HEK293T (cell line): ENCODE data around the gene VNN1.
"Not testable (repeated sequence)": the region's sequence is repeated elsewhere in the genome, so short reads cannot be mapped to it uniquely, and the experiment has no call there.

ENCODE experiments used
- CTCF ChIA-PET: fragments of 350-600 bp; formaldehyde crosslinking; extraction: SDS; loops from one replicate; lab custom pipeline; 2021; ENCODE audit warnings: antibody characterized with exemption, inconsistent platforms; lab: Yijun Ruan, JAX
- POLR2A ChIA-PET: fragments of 350-600 bp; formaldehyde crosslinking; extraction: SDS; loops from one replicate; lab custom pipeline; 2020; ENCODE audit warnings: antibody characterized with exemption, inconsistent platforms; lab: Yijun Ruan, JAX
- DNase-seq: peaks from one replicate; pipeline ENCODE4 v3.0.0; 2012; ENCODE audit warnings: mixed read lengths; ENCODE audit errors: extremely low spot score
- ARNT ChIP-seq: fragments of 450-650 bp; IDR thresholded peaks from 2 replicates; pipeline ENCODE4 v1.6.1; 2017; ENCODE audit warnings: mild to moderate bottlenecking
- BHLHE40 ChIP-seq: fragments of 450-650 bp; IDR thresholded peaks from 2 replicates; pipeline ENCODE4 v1.6.1; 2016; ENCODE audit warnings: mild to moderate bottlenecking, moderate library complexity, borderline replicate concordance
- CTBP1 ChIP-seq: fragments of 450-650 bp; IDR thresholded peaks from 2 replicates; pipeline ENCODE4 v1.6.1; 2016; ENCODE audit warnings: borderline replicate concordance
- ELF4 ChIP-seq: fragments of 450-650 bp; IDR thresholded peaks from 2 replicates; pipeline ENCODE4 v1.6.1; 2017; ENCODE audit warnings: antibody characterized with exemption
- FOXA1 ChIP-seq: fragments of 450-650 bp; IDR thresholded peaks from 2 replicates; pipeline ENCODE4 v1.6.1; 2016; ENCODE audit warnings: mild to moderate bottlenecking
- FOXK2 ChIP-seq: fragments of 450-650 bp; IDR thresholded peaks from 2 replicates; pipeline ENCODE4 v1.6.1; 2016; ENCODE audit warnings: mild to moderate bottlenecking
- FOXM1 ChIP-seq: fragments of 450-650 bp; IDR thresholded peaks from 2 replicates; pipeline ENCODE4 v1.6.1; 2017; ENCODE audit warnings: mild to moderate bottlenecking, borderline replicate concordance
- HDGF ChIP-seq: fragments of 450-650 bp; IDR thresholded peaks from 2 replicates; pipeline ENCODE4 v1.6.1; 2017; ENCODE audit warnings: antibody characterized with exemption, borderline replicate concordance
- L3MBTL2 ChIP-seq: fragments of 450-650 bp; conservative IDR thresholded peaks from 2 replicates; pipeline ENCODE4 v1.6.1; 2016; ENCODE audit warnings: mild to moderate bottlenecking
- LEF1 ChIP-seq: fragments of 450-650 bp; IDR thresholded peaks from 2 replicates; pipeline ENCODE4 v1.6.1; 2017; ENCODE audit warnings: mild to moderate bottlenecking, borderline replicate concordance
- NFRKB ChIP-seq: fragments of 450-650 bp; IDR thresholded peaks from 2 replicates; pipeline ENCODE4 v1.6.1; 2016; ENCODE audit warnings: mild to moderate bottlenecking, moderate library complexity
- PKNOX1 ChIP-seq: fragments of 450-650 bp; IDR thresholded peaks from 2 replicates; pipeline ENCODE4 v1.6.1; 2016
- SP1 ChIP-seq: fragments of 450-650 bp; IDR thresholded peaks from 2 replicates; pipeline ENCODE4 v1.6.1; 2017
- SUZ12 ChIP-seq: fragments of 450-650 bp; IDR thresholded peaks from 2 replicates; pipeline ENCODE4 v1.6.1; 2016; ENCODE audit warnings: mild to moderate bottlenecking
- TARDBP ChIP-seq: fragments of 450-650 bp; IDR thresholded peaks from 2 replicates; pipeline ENCODE4 v1.6.1; 2016
- ZNF384 ChIP-seq: fragments of 450-650 bp; IDR thresholded peaks from 2 replicates; pipeline ENCODE4 v1.6.1; 2016

Gene VNN1

GRCh38 chr6:132719736-132720448, 6.0 kb upstream of the VNN1 start:
- POLR2A ChIA-PET: no interaction called here

GRCh38 chr6:132715881-132716637, 2.2 kb upstream of the VNN1 start:
- CTCF ChIA-PET: interaction anchor here (0.6 to 2.2 kb wide), 2 partner anchors 13 to 46 kb away, joined by 3 to 10 read pairs; no protein-coding TSS in a partner anchor
- TF ChIP-seq L3MBTL2: no peak
- TF ChIP-seq PKNOX1: no peak
- no peak for DNase-seq
- POLR2A ChIA-PET: no interaction called here

More at GRCh38 chr6:132719736-132720448, 6.0 kb upstream of the VNN1 start:
- CTCF ChIA-PET: no interaction called here
- TF ChIP-seq FOXM1 (no peak), SP1 (no peak), FOXK2 (no peak), ARNT (no peak), TARDBP (no peak), BHLHE40 (no peak), ZNF384 (no peak), PKNOX1 (no peak), LEF1 (no peak), FOXA1 (no peak), SUZ12 (no peak), CTBP1 (no peak), L3MBTL2 (no peak), NFRKB (no peak), HDGF (no peak), ELF4 (no peak)
- no peak for DNase-seq

- POLR2A ChIA-PET: no interaction called here
- DNase-seq: peak; percentile 69
- TF ChIP-seq FOXK2 (no peak), FOXA1 (no peak), SP1 (no peak)
- CTCF ChIA-PET: interaction anchor here (2.2 kb wide), 1 partner anchor 46 kb away, joined by 10 read pairs; no protein-coding TSS in a partner anchor
Observed at GRCh38 chr6:132715204-132715603, 1.3 kb upstream of the VNN1 start.

GRCh38 chr6:132714160-132714559, 305 bp upstream of the VNN1 start:
- no peak for DNase-seq
- no peak for TF ChIP-seq ELF4
- ChIA-PET POLR2A (no interaction called here), CTCF (no interaction called here)

GRCh38 chr6:132712366-132712765, 1.5 kb downstream of the VNN1 start:
- POLR2A ChIA-PET: no interaction called here
- DNase-seq: no peak

GRCh38 chr6:132708771-132709170, 5.1 kb downstream of the VNN1 start:
- DNase-seq: no peak
- ChIA-PET CTCF (no interaction called here), POLR2A (no interaction called here)
- TF ChIP-seq SP1 (no peak), L3MBTL2 (no peak)

More at GRCh38 chr6:132712366-132712765, 1.5 kb downstream of the VNN1 start:
- no peak for TF ChIP-seq FOXK2
- no peak for TF ChIP-seq ELF4
- no peak for TF ChIP-seq FOXA1
- no peak for TF ChIP-seq ZNF384
- TF ChIP-seq TARDBP: no peak
- TF ChIP-seq PKNOX1: no peak
- no peak for TF ChIP-seq NFRKB
- TF ChIP-seq FOXM1: no peak
- no peak for TF ChIP-seq BHLHE40
- TF ChIP-seq SUZ12: no peak
- no peak for TF ChIP-seq LEF1
- no peak for TF ChIP-seq ARNT
- no peak for TF ChIP-seq CTBP1
- TF ChIP-seq HDGF: no peak
- CTCF ChIA-PET: interaction anchor here (0.6 kb wide), 1 partner anchor 20 kb away, joined by 3 read pairs; no protein-coding TSS in a partner anchor

- DNase-seq: no peak
- POLR2A ChIA-PET: no interaction called here
- CTCF ChIA-PET: no interaction called here
- no peak for TF ChIP-seq PKNOX1
- TF ChIP-seq HDGF: no peak
- TF ChIP-seq FOXK2: no peak
- TF ChIP-seq ZNF384: no peak
- TF ChIP-seq NFRKB: no peak
- TF ChIP-seq BHLHE40: no peak
- no peak for TF ChIP-seq LEF1
- TF ChIP-seq SP1: no peak
- no peak for TF ChIP-seq FOXM1
- no peak for TF ChIP-seq L3MBTL2
- TF ChIP-seq CTBP1: no peak
- no peak for TF ChIP-seq ELF4
Observed at GRCh38 chr6:132708002-132708401, 5.9 kb downstream of the VNN1 start.

GRCh38 chr6:132706756-132707155, 7.1 kb downstream of the VNN1 start:
- DNase-seq, CTCF ChIA-PET, POLR2A ChIA-PET: not testable (repeated sequence)
